ENCODE data around the gene POP4. TPM values are rescaled to one million over a fixed set of nuclear protein-coding genes. Genes with fewer than 3 reads are reported as not detected.
A peak's percentile ranks its signal among the peaks of the same experiment; 100 is the strongest.

POP4 gene
- total RNA-seq, 4 donors from 2014 or later = 46.3 to 56.5 (median 54.8) TPM

GRCh38 chr19:29618434-29618833 is 12.4 kb downstream of the POP4 start:
- no peaks in the 10 kb centered on the region for H3K4me1 ChIP-seq
- intact Hi-C loops (cut with DNase I) = loop anchor here (10.0 kb wide), 1 partner anchor 76 kb away; no protein-coding TSS in a partner anchor
- DNase-seq = no peak
- H3K36me3 ChIP-seq = peaks cover 20 to 35% (median 26%) of the 10 kb centered on the region in 3 donors
- H3K9me3 ChIP-seq = no peaks in the 10 kb centered on the region
- H3K4me3 ChIP-seq = no peak overlapping the region
- no peak for TF ChIP-seq POLR2A (IDR thresholded peaks at IDR 0.05)
- TF ChIP-seq, protein P1, sequence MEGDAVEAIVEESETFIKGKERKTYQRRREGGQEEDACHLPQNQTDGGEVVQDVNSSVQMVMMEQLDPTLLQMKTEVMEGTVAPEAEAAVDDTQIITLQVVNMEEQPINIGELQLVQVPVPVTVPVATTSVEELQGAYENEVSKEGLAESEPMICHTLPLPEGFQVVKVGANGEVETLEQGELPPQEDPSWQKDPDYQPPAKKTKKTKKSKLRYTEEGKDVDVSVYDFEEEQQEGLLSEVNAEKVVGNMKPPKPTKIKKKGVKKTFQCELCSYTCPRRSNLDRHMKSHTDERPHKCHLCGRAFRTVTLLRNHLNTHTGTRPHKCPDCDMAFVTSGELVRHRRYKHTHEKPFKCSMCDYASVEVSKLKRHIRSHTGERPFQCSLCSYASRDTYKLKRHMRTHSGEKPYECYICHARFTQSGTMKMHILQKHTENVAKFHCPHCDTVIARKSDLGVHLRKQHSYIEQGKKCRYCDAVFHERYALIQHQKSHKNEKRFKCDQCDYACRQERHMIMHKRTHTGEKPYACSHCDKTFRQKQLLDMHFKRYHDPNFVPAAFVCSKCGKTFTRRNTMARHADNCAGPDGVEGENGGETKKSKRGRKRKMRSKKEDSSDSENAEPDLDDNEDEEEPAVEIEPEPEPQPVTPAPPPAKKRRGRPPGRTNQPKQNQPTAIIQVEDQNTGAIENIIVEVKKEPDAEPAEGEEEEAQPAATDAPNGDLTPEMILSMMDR (IDR thresholded peaks at IDR 0.05) = no peak
- 90 to 100% methylated on average over 2 of the region's 7 CpGs for WGBS, 2 donors
- no peak overlapping the region for H3K27ac ChIP-seq
- peaks cover 0 to 19% (median 0%) of the 10 kb centered on the region in 4 donors for H3K27me3 ChIP-seq

GRCh38 chr19:29618871-29619270 is 12.8 kb downstream of the POP4 start:
- DNase-seq = no peak
- intact Hi-C loops (cut with DNase I) = loop anchor here (10.0 kb wide), 1 partner anchor 76 kb away; no protein-coding TSS in a partner anchor
- Histone ChIP-seq H3K27me3 (peaks cover 0 to 19% (median 0%) of the 10 kb centered on the region in 4 donors), H3K9me3 (no peaks in the 10 kb centered on the region), H3K27ac (no peak overlapping the region), H3K4me3 (no peak overlapping the region), H3K36me3 (peaks cover 16 to 30% (median 22%) of the 10 kb centered on the region in 3 donors), H3K4me1 (peaks cover 0 to 2% (median 0%) of the 10 kb centered on the region in 3 donors)
- TF ChIP-seq POLR2A (IDR thresholded peaks at IDR 0.05) = no peak
- TF ChIP-seq, protein P1 (IDR thresholded peaks at IDR 0.05) = no peak
- WGBS, 2 donors = 64 to 87% methylated on average over 3 to 4 of the region's 7 CpGs

DNA sequence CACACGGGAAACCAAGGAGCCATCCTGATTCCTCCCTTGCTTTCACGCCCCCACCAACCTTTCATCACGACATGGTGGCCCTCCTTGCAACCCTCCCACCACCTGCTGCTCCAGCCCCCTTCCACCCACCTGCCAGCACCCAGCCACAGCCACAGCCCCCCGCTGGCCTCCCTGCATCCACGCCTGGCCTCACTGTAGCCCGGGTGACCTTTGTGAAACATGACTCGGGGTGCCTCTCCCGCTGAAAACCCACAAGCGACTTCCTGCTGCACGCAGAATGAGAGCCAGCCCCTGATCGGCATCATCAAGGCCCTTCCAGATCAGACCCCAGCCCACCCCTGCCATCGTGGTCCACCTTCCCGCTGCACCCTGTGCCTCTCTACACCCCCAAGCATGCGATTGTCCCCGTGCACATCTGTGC is 14.9 kb downstream of the POP4 start:
- H3K36me3 ChIP-seq = peaks cover 4 to 9% (median 6%) of the 10 kb centered on the region in 3 donors
- no peak for TF ChIP-seq POLR2A (IDR thresholded peaks at IDR 0.05)
- TF ChIP-seq, protein P1 (IDR thresholded peaks at IDR 0.05) = no peak
- no peak overlapping the region for H3K27ac ChIP-seq
- no peaks in the 10 kb centered on the region for H3K9me3 ChIP-seq
- peaks cover 0 to 2% (median 0%) of the 10 kb centered on the region in 3 donors for H3K4me1 ChIP-seq
- peaks cover 0 to 19% (median 0%) of the 10 kb centered on the region in 4 donors for H3K27me3 ChIP-seq
- no peak for DNase-seq
- 55 to 57% methylated on average over 15 of the region's 15 CpGs for WGBS, 2 donors
- intact Hi-C loops (cut with DNase I) = no loop called here
- no peak overlapping the region for H3K4me3 ChIP-seq

GRCh38 chr19:29622166-29623070 is 16.3 kb downstream of the POP4 start:
- WGBS, 2 donors = 66 to 72% methylated on average over 8 to 10 of the region's 23 CpGs
- H3K27me3 ChIP-seq = peaks cover 0 to 19% (median 0%) of the 10 kb centered on the region in 4 donors
- no peaks in the 10 kb centered on the region for H3K36me3 ChIP-seq
- H3K4me3 ChIP-seq = no peak overlapping the region
- no peak for TF ChIP-seq POLR2A (IDR thresholded peaks at IDR 0.05)
- intact Hi-C loops (cut with DNase I) = no loop called here
- peak overlapping the region in 1 of 4 donors; percentile 13 for H3K27ac ChIP-seq
- H3K9me3 ChIP-seq = no peaks in the 10 kb centered on the region
- no peak for DNase-seq
- H3K4me1 ChIP-seq = peaks cover 0 to 2% (median 0%) of the 10 kb centered on the region in 3 donors

- peak overlapping the region in 1 of 4 donors; percentile 4 for H3K4me3 ChIP-seq
- H3K9me3 ChIP-seq = no peaks in the 10 kb centered on the region
- peaks cover 0 to 19% (median 0%) of the 10 kb centered on the region in 4 donors for H3K27me3 ChIP-seq
- intact Hi-C loops (cut with DNase I) = no loop called here
- WGBS, 2 donors = 60 to 84% methylated on average over 9 to 14 of the region's 18 CpGs
- TF ChIP-seq, protein P1 (IDR thresholded peaks at IDR 0.05) = no peak
- TF ChIP-seq POLR2A (IDR thresholded peaks at IDR 0.05) = no peak
- peaks cover 0 to 2% (median 0%) of the 10 kb centered on the region in 3 donors for H3K4me1 ChIP-seq
- H3K36me3 ChIP-seq = no peaks in the 10 kb centered on the region
- no peak for DNase-seq
- peak overlapping the region in 1 of 4 donors; percentile 13 for H3K27ac ChIP-seq
Observed at GRCh38 chr19:29623726-29624488, 17.8 kb downstream of the POP4 start.

Data from esophagus squamous epithelium (tissue), 5 donors.